Measurements from ENCODE around the gene HNRNPM. TPM values are rescaled to one million over a fixed set of nuclear protein-coding genes. Genes with fewer than 3 reads are reported as not detected.
A peak's percentile ranks its signal among the peaks of the same experiment; 100 is the strongest.
"Not testable (repeated sequence)": the region's sequence is repeated elsewhere in the genome, so short reads cannot be mapped to it uniquely, and the experiment has no call there.

HNRNPM gene
- total RNA-seq, 1 experiment from 2014 or later, result 123 TPM

- DNase-seq (ENCODE audit: low spot score), result no peak
- in situ Hi-C loops (cut with HindIII; ENCODE audit: low sequenced_read_pairs), result no loop called here
Measured at GRCh38 chr19:8423817-8424223, 21.0 kb upstream of the HNRNPM start.

GRCh38 chr19:8425331-8425730 is 19.4 kb upstream of the HNRNPM start:
- in situ Hi-C loops (cut with HindIII; ENCODE audit: low sequenced_read_pairs); DNase-seq (ENCODE audit: low spot score): not testable (repeated sequence)

GRCh38 chr19:8426283-8426682 is 18.5 kb upstream of the HNRNPM start:
- no peak for DNase-seq (ENCODE audit: low spot score)
- in situ Hi-C loops (cut with HindIII; ENCODE audit: low sequenced_read_pairs), result no loop called here

- in situ Hi-C loops (cut with HindIII; ENCODE audit: low sequenced_read_pairs), result no loop called here
- no peak for DNase-seq (ENCODE audit: low spot score)
Measured at GRCh38 chr19:8429044-8429443, 15.7 kb upstream of the HNRNPM start.

GRCh38 chr19:8429826-8430225 is 14.9 kb upstream of the HNRNPM start:
- in situ Hi-C loops (cut with HindIII; ENCODE audit: low sequenced_read_pairs), result no loop called here
- no peak for DNase-seq (ENCODE audit: low spot score)

- in situ Hi-C loops (cut with HindIII; ENCODE audit: low sequenced_read_pairs), result no loop called here
- DNase-seq (ENCODE audit: low spot score), result no peak
Measured at GRCh38 chr19:8430650-8431049, 14.1 kb upstream of the HNRNPM start.

GRCh38 chr19:8438236-8438635 is 6.5 kb upstream of the HNRNPM start:
- in situ Hi-C loops (cut with HindIII; ENCODE audit: low sequenced_read_pairs), result no loop called here
- no peak for DNase-seq (ENCODE audit: low spot score)

GRCh38 chr19:8441725-8442544 is 2.8 kb upstream of the HNRNPM start:
- in situ Hi-C loops (cut with HindIII; ENCODE audit: low sequenced_read_pairs), result loop anchor here (10.0 kb wide), 1 partner anchor 83 kb away; no protein-coding TSS in a partner anchor
- DNase-seq (ENCODE audit: low spot score), result no peak

- in situ Hi-C loops (cut with HindIII; ENCODE audit: low sequenced_read_pairs), result loop anchor here (10.0 kb wide), 1 partner anchor 81 kb away; no protein-coding TSS in a partner anchor
Measured at GRCh38 chr19:8444140-8444676, 567 bp upstream of the HNRNPM start.

GRCh38 chr19:8445488-8446001 is 770 bp downstream of the HNRNPM start:
- in situ Hi-C loops (cut with HindIII; ENCODE audit: low sequenced_read_pairs), result loop anchor here (10.0 kb wide), 1 partner anchor 79 kb away; no protein-coding TSS in a partner anchor

More at GRCh38 chr19:8444140-8444676, 567 bp upstream of the HNRNPM start:
- DNase-seq (ENCODE audit: low spot score), result not testable (repeated sequence)

GRCh38 chr19:8446061-8446709 is 1.4 kb downstream of the HNRNPM start:
- in situ Hi-C loops (cut with HindIII; ENCODE audit: low sequenced_read_pairs), result loop anchor here (10.0 kb wide), 1 partner anchor 79 kb away; no protein-coding TSS in a partner anchor
- DNase-seq (ENCODE audit: low spot score), result no peak

More at GRCh38 chr19:8445488-8446001, 770 bp downstream of the HNRNPM start:
- DNase-seq (ENCODE audit: low spot score), result no peak

- no peak for DNase-seq (ENCODE audit: low spot score)
- in situ Hi-C loops (cut with HindIII; ENCODE audit: low sequenced_read_pairs), result loop anchor here (10.0 kb wide), 1 partner anchor 75 kb away; no protein-coding TSS in a partner anchor
Measured at GRCh38 chr19:8449830-8450229, 5.1 kb downstream of the HNRNPM start.

- in situ Hi-C loops (cut with HindIII; ENCODE audit: low sequenced_read_pairs), result no loop called here
- DNase-seq (ENCODE audit: low spot score), result no peak
Measured at GRCh38 chr19:8451377-8451776, 6.6 kb downstream of the HNRNPM start.

- no peak for DNase-seq (ENCODE audit: low spot score)
- in situ Hi-C loops (cut with HindIII; ENCODE audit: low sequenced_read_pairs), result no loop called here
Measured at GRCh38 chr19:8451885-8452284, 7.1 kb downstream of the HNRNPM start.

- in situ Hi-C loops (cut with HindIII; ENCODE audit: low sequenced_read_pairs), result no loop called here
- no peak for DNase-seq (ENCODE audit: low spot score)
Measured at GRCh38 chr19:8452446-8453123, 7.8 kb downstream of the HNRNPM start.

- in situ Hi-C loops (cut with HindIII; ENCODE audit: low sequenced_read_pairs), result no loop called here
- no peak for DNase-seq (ENCODE audit: low spot score)
Measured at GRCh38 chr19:8453616-8454015, 8.8 kb downstream of the HNRNPM start.

GRCh38 chr19:8454218-8454617 is 9.4 kb downstream of the HNRNPM start:
- in situ Hi-C loops (cut with HindIII; ENCODE audit: low sequenced_read_pairs), result no loop called here
- DNase-seq (ENCODE audit: low spot score), result no peak

- DNase-seq (ENCODE audit: low spot score), result no peak
- in situ Hi-C loops (cut with HindIII; ENCODE audit: low sequenced_read_pairs), result no loop called here
Measured at GRCh38 chr19:8455018-8455417, 10.2 kb downstream of the HNRNPM start.

- in situ Hi-C loops (cut with HindIII; ENCODE audit: low sequenced_read_pairs), result no loop called here
- peak; percentile 48 for DNase-seq (ENCODE audit: low spot score)
Measured at GRCh38 chr19:8456064-8456463, 11.3 kb downstream of the HNRNPM start.
